Common myeloid progenitor, CD34-positive (primary cell): ENCODE measurements around the gene ATXN1.

Experiments
- CTCF ChIA-PET: fragments of 350-600 bp; sonication (Branson Sonifier 250); formaldehyde crosslinking; loops from one replicate; lab custom pipeline; 2021; ENCODE audit warnings: antibody characterized with exemption; lab: Charles Lee
- POLR2A ChIA-PET: fragments of 350-600 bp; sonication (Branson Sonifier 250); formaldehyde crosslinking; loops from one replicate; lab custom pipeline; 2021; ENCODE audit warnings: antibody characterized with exemption; lab: Charles Lee
- DNase-seq, 3 donors: peaks; one replicate each; pipeline versions ENCODE4 v3.0.0 to v3.0.0-alpha.2; 2013
- H3K27ac ChIP-seq, 2 experiments: 1 replicate in 1 of 2; 2 replicates in 1 of 2; pipeline ENCODE4 v1.7.0; 2013; ENCODE audit warnings: inconsistent platforms in 2 of 2, low read length in 2 of 2, mild to moderate bottlenecking in 2 of 2, low read depth in 1 of 2, moderate library complexity in 1 of 2; ENCODE audit not compliant: severe bottlenecking in 2 of 2, insufficient read depth in 1 of 2, poor library complexity in 1 of 2
- H3K27me3 ChIP-seq, 5 experiments: replicated peaks in 2 of 5; 1 replicate in 3 of 5; 2 replicates in 2 of 5; pipeline versions ENCODE4 v1.6.1 to v1.7.0; 2013; ENCODE audit warnings: low read length in 4 of 5, mild to moderate bottlenecking in 2 of 5, moderate library complexity in 2 of 5, inconsistent platforms in 1 of 5; ENCODE audit not compliant: insufficient read depth in 5 of 5, control insufficient read depth in 4 of 5
- H3K36me3 ChIP-seq, 4 experiments: 1 replicate in 2 of 4; 2 replicates in 2 of 4; pipeline versions ENCODE4 v1.6.1 to v1.7.0; 2013; ENCODE audit warnings: low read length in 3 of 4, control low read depth in 1 of 4, mild to moderate bottlenecking in 1 of 4; ENCODE audit not compliant: control insufficient read depth in 4 of 4, insufficient read depth in 4 of 4
- H3K4me1 ChIP-seq, 4 experiments: 1 replicate in 3 of 4; 2 replicates in 1 of 4; pipeline versions ENCODE4 v1.6.1 to v1.7.1; 2013; ENCODE audit warnings: low read length in 3 of 4, mild to moderate bottlenecking in 3 of 4, control low read depth in 1 of 4, inconsistent platforms in 1 of 4, moderate library complexity in 1 of 4; ENCODE audit not compliant: control insufficient read depth in 4 of 4, insufficient read depth in 4 of 4; ENCODE audit errors: control extremely low read depth in 1 of 4
- H3K4me3 ChIP-seq, 7 experiments: 1 replicate in 4 of 7; 2 replicates in 3 of 7; pipeline versions ENCODE4 v1.5.1 to v1.7.0; 2013; ENCODE audit warnings: mild to moderate bottlenecking in 7 of 7, low read length in 6 of 7, moderate library complexity in 6 of 7, inconsistent platforms in 2 of 7, low read depth in 2 of 7, control low read depth in 1 of 7; ENCODE audit not compliant: insufficient read depth in 4 of 7, control insufficient read depth in 1 of 7; ENCODE audit errors: extremely low read depth in 1 of 7
- H3K9me3 ChIP-seq, 5 experiments: 1 replicate in 4 of 5; 2 replicates in 1 of 5; pipeline versions ENCODE4 v1.6.1 to v1.7.1; 2013; ENCODE audit warnings: low read length in 4 of 5, mild to moderate bottlenecking in 2 of 5, inconsistent platforms in 1 of 5, low read depth in 1 of 5, moderate library complexity in 1 of 5; ENCODE audit not compliant: control insufficient read depth in 4 of 5, insufficient read depth in 2 of 5; ENCODE audit errors: control extremely low read depth in 1 of 5
- WGBS: methylation state at CpG from one replicate; pipeline ENCODE4 v1.1.5; 2013; ENCODE audit not compliant: insufficient coverage; 5-methylcytosine and 5-hydroxymethylcytosine counted together

The ATXN1 gene

GRCh38 chr6:16747232-16748024 lies 13.8 kb downstream of the ATXN1 start:
- 100% methylated on average over 5 of the region's 13 CpGs for WGBS
- Histone ChIP-seq H3K4me3 (no peak overlapping the region), H3K9me3 (no peaks in the 10 kb centered on the region), H3K27ac (no peak overlapping the region), H3K4me1 (peaks cover 5 to 16% (median 12%) of the 10 kb centered on the region in 4 experiments), H3K36me3 (peaks cover 2 to 13% (median 6%) of the 10 kb centered on the region in 4 experiments), H3K27me3 (no peaks in the 10 kb centered on the region)
- CTCF ChIA-PET: interaction anchor here (0.7 to 3.9 kb wide), 4 partner anchors 9 to 26 kb away, joined by 3 to 12 read pairs (median 4); no protein-coding TSS in a partner anchor
- DNase-seq: no peak
- POLR2A ChIA-PET: interaction anchor here (0.6 kb wide), 1 partner anchor 222 kb away, joined by 4 read pairs; no protein-coding TSS in a partner anchor

GRCh38 chr6:16746812-16747211 lies 14.4 kb downstream of the ATXN1 start:
- Histone ChIP-seq H3K4me1 (peaks cover 5 to 15% (median 11%) of the 10 kb centered on the region in 4 experiments), H3K27ac (no peak overlapping the region), H3K36me3 (peaks cover 2 to 13% (median 6%) of the 10 kb centered on the region in 4 experiments), H3K9me3 (no peaks in the 10 kb centered on the region), H3K27me3 (no peaks in the 10 kb centered on the region), H3K4me3 (no peak overlapping the region)
- CTCF ChIA-PET: interaction anchor here (1.2 kb wide), 1 partner anchor 10 kb away, joined by 3 read pairs; no protein-coding TSS in a partner anchor
- WGBS: no CpG with 5 or more reads among the region's 3 CpGs
- no peak for DNase-seq
- POLR2A ChIA-PET: interaction anchor here (0.6 to 1.0 kb wide), 2 partner anchors 15 to 222 kb away, joined by 3 to 4 read pairs; no protein-coding TSS in a partner anchor

- Histone ChIP-seq H3K4me3 (no peak overlapping the region), H3K27me3 (no peaks in the 10 kb centered on the region), H3K27ac (no peak overlapping the region), H3K9me3 (no peaks in the 10 kb centered on the region), H3K36me3 (peaks cover 5 to 13% (median 6%) of the 10 kb centered on the region in 4 experiments), H3K4me1 (peaks cover 5 to 19% (median 13%) of the 10 kb centered on the region in 4 experiments)
- WGBS: 100% methylated on average over 1 of the region's 3 CpGs
- CTCF ChIA-PET: interaction anchor here (0.9 to 1.3 kb wide), 4 partner anchors 9 to 30 kb away, joined by 3 read pairs; partner anchors contain the start of gene ATXN1
- POLR2A ChIA-PET: interaction anchor here (0.6 to 1.0 kb wide), 3 partner anchors 15 to 221 kb away, joined by 3 to 4 read pairs (median 3); no protein-coding TSS in a partner anchor
- no peak for DNase-seq
These were observed 14.9 kb downstream of the ATXN1 start for GRCh38 chr6:16746401-16746800.

- H3K27me3 ChIP-seq: no peaks in the 10 kb centered on the region
- H3K36me3 ChIP-seq: peaks cover 12 to 21% (median 13%) of the 10 kb centered on the region in 4 experiments
- H3K4me3 ChIP-seq: no peak overlapping the region
- ChIA-PET CTCF (interaction anchor here (0.8 to 3.2 kb wide), 3 partner anchors 15 to 229 kb away, joined by 3 to 12 read pairs (median 4); no protein-coding TSS in a partner anchor), POLR2A (no interaction called here)
- WGBS: 89% methylated on average over 5 of the region's 5 CpGs
- no peak for DNase-seq
- H3K9me3 ChIP-seq: no peaks in the 10 kb centered on the region
- H3K27ac ChIP-seq: no peak overlapping the region
- H3K4me1 ChIP-seq: peaks cover 0 to 19% (median 8%) of the 10 kb centered on the region in 4 experiments
These were observed 17.5 kb downstream of the ATXN1 start for GRCh38 chr6:16743664-16744210.

GRCh38 chr6:16742116-16742515 lies 19.1 kb downstream of the ATXN1 start:
- peaks cover 10 to 12% (median 11%) of the 10 kb centered on the region in 4 experiments for H3K36me3 ChIP-seq
- DNase-seq: no peak
- no peaks in the 10 kb centered on the region for H3K27me3 ChIP-seq
- H3K4me1 ChIP-seq: peaks cover 0 to 30% (median 10%) of the 10 kb centered on the region in 4 experiments
- CTCF ChIA-PET: no interaction called here
- H3K9me3 ChIP-seq: peaks cover 0 to 1% (median 0%) of the 10 kb centered on the region in 5 experiments
- 100% methylated on average over 1 of the region's 1 CpG for WGBS
- no peak overlapping the region for H3K4me3 ChIP-seq
- POLR2A ChIA-PET: interaction anchor here (0.6 kb wide), 1 partner anchor 11 kb away, joined by 4 read pairs; no protein-coding TSS in a partner anchor
- no peak overlapping the region for H3K27ac ChIP-seq

- CTCF ChIA-PET: interaction anchor here (1.0 to 2.3 kb wide), 3 partner anchors 13 to 20 kb away, joined by 3 to 7 read pairs (median 3); partner anchors contain the start of gene ATXN1
- POLR2A ChIA-PET: no interaction called here
- peaks cover 0 to 36% (median 10%) of the 10 kb centered on the region in 4 experiments for H3K4me1 ChIP-seq
These were observed 19.9 kb downstream of the ATXN1 start for GRCh38 chr6:16741112-16742016.

More at GRCh38 chr6:16741112-16742016, 19.9 kb downstream of the ATXN1 start:
- H3K36me3 ChIP-seq: peaks cover 10 to 12% (median 11%) of the 10 kb centered on the region in 4 experiments
- no peak overlapping the region for H3K4me3 ChIP-seq
- H3K27ac ChIP-seq: no peak overlapping the region
- peak; percentile 28 to 85 (median 76) for DNase-seq
- no peaks in the 10 kb centered on the region for H3K27me3 ChIP-seq
- peaks cover 0 to 1% (median 0%) of the 10 kb centered on the region in 5 experiments for H3K9me3 ChIP-seq
- WGBS: 100% methylated on average over 1 of the region's 8 CpGs
